Embryonic facial prominence (tissue), 1 donor: ENCODE data around the gene POC1A.

ENCODE experiments used
- DNase-seq: peaks from one replicate; pipeline ENCODE4 v3.0.0-alpha.2; 2016; ENCODE audit errors: extremely low spot score

Gene POC1A

DNA sequence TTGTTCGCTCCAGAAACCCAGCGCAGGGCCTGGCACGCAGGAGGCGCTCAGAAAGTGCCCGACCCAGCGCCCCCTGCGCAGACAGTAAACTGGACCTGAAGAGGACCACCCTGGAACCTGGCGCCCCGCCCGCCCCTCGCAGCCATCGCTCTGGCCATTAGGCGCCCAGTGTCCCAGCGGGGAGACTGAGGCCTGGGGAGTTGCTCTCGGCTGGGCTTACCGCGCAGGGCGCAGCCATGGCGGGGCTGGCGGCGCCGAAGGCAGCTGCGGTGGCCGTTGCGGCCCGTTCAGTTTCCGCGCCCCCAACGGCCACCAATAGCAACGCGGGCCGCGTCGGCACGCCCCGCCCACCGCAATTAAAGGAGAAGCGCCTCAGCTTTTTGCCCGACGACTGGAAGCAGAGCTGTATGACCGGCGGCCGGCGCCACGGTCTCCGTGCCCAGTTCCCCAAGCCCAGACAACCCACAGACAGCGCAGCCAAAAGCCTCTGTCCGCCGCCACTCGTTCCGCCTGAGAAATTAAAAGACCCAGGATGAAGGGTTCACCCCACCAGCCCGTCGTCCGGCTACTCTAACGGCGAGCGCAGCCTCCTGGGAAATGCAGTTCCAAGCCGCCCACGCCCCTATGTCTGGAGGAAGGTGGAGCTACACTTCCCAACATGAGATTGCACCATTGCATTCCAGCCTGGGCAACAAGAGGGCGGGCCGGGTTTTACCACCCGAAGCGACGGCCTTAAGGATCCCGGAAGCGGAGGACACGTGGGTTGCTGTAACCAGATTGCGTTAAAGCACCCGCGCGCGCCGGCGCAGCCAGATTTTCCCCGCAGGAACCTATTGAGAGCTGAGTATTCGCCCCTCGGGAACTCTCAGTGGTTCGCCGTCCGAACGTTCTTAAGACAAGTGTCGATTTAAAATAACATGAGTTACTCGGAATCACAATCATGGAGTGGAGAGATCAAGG lies at the start of gene POC1A:
Gene POC1A (minus strand): TSS at position 289 of the 960 bp plus-strand sequence. CDS start 51 bp downstream, at position 238.
- DNase-seq = peak; percentile 84

DNA sequence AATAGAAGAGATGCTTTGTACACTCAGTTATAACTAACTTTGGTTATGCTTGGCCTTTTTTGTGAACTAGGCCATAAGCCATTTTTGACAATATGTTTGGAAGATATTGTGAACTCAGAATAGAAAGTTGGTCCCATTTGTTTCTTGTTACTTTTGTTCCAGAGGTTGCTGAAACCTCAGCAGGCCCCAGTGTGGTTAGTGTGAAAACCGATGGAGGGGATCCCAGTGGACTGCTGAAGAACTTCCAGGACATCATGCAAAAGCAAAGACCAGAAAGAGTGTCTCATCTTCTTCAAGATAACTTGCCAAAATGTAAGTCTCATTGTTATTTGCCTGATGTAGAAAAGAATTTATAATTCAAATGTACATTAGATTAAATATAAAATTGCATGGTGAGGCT lies 49.5 kb upstream of the POC1A start:
- no peak for DNase-seq

DNA sequence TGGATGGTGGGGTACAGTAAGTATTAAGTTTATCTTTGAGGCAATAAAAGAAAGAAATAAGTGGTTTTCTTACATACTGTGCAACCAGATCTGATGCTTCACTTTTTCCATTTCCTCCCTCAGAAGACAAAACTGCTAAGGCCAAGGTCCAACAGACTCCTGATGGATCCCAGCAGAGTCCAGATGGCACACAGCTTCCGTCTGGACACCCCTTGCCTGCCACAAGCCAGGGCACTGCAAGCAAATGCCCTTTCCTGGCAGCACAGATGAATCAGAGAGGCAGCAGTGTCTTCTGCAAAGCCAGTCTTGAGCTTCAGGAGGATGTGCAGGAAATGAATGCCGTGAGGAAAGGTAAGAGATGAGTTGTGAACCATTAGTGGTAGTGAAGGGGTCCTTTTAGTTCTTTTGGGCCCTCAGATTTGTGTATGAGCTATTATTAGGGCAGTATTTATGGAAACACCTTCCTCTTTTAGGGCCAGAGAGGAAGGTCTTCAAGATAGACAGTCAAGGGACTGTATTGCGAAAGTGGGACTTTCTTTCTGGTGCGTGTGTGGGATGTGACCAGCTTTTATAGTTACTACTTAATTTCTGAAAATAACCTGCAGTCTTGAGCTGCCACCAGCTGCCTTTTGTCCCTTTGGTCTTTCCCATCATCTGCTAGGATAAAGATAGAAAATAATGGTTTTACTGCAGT lies 48.3 kb upstream of the POC1A start:
- DNase-seq = no peak

DNA sequence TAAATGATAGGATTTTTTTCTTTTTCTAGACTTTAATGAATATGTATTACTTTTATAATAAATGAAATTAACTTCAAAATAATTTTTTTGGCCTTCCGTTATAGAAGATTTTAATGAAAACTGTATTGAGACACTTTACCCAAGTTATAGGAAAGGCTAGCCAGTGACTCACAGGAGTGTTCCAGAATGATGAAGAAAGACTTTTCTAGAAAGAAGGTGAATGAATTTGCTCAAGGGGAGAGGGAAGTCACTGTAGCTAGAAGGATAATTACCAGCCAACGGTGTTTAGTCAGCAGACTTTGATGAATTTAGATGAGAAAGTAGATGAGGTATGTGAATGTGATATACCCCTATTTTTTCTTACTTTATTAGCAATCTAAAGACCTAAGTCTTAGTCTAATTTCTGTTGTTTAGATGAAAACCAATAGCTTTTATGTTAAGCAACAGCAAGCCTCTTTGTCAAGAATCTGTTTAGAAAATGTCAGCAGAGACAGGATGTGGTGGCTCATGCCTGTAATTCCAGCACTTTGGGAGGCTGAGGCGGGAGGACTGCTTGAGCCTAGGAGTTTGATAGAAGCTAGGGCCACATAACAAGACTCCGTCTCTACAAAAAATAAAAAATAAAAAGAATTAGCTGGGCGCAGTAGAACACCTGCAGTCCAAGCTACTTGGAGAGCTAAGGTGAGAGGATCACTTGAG lies 46.9 kb upstream of the POC1A start:
- DNase-seq = no peak

DNA sequence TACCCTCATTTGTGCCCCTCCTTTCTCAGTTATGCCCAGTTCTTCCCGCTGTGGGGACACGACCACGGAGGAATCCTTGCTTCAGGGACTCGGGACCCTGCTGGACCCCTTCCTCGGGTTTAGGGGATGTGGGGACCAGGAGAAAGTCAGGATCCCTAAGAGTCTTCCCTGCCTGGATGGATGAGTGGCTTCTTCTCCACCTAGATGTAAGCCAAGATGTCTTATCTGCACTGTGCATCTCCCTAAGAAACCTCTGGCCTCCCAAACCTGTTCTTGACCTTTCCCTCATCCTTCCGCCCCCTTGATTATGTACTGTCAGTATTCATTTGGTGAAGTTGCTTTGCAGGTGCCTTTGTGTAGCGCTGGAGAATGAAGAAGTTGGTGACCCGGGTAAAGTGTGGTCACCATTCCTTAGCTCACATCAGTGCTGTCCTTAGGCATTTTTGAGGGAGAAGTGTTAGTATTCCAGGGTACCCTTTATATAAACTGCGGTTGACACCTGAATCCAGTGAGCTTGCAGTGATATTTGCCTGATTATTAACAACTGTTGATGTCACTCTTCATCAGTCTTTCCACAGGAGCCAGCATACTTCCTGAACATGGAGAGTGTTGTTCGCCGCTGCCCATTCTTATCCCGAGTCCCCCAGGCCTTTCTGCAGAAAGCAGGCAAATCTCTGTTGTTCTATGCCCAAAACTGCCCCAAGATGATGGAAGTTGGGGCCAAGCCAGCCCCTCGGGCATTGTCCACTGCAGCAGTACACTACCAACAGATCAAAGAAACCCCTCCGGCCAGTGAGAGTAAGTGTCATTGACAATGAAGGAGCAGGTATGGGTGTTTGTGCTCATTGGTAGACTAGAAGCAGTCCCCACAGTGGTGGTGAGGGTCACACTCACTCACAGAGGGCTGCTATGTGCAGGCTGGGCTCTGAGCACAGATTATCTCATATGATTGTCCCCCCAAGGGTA lies 44.7 kb upstream of the POC1A start:
- no peak for DNase-seq

DNA sequence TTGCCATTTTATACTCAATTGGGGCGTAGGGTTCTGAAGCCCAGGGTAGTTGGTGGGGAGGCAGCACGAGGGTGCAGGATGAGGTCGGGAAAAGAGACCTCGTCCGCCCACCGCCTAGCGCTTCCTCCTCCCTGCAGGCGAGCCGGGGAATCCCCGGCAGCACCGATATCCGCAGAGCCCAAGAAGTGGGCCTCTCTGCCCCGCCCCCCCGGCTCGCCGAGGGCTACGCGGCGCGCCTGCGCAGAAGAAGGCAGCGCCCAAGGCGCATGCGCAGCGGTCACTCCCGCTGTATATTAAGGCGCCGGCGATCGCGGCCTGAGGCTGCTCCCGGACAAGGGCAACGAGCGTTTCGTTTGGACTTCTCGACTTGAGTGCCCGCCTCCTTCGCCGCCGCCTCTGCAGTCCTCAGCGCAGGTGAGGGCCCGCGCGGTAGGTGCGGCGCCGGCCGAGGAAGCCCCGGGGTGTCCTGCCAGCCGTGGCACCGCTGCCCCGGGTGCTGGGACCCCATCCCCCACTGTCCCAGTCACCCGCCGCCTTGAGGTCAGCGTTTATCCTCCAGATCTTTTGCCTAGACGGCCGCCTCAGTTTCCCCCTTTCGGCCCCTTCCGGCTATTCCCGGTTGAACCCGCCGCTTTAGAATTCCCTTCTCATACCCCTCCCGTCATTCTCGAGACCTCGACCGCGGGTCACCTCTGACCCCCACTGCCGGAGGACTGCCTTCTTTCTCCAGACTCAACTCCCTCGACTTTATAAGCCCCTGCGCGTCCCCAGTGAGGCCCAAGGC lies 43.8 kb upstream of the POC1A start, which contains the start of gene ALAS1:
Gene ALAS1 (plus strand): TSS at position 319 of the 784 bp plus-strand sequence. CDS start 1,082 bp downstream, outside the sequence.
- peak; percentile 77 for DNase-seq

DNA sequence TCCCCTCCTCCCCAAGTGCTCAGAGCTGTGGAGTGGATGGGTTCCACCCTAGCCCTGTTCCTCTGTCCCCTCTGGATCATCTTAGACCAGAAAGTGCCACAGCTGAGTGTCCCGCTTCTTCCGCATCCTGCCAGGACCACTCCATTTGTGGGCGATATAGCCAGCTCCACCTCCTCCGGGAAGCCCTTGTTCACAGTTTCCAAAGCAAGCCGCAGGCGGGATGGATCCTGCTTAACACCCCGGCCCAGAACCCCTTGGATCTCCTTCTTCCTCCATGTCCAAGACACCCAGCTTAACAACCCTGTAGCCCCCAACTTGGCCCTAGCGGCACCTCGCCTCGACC lies 43.2 kb upstream of the POC1A start:
- DNase-seq = no peak

DNA sequence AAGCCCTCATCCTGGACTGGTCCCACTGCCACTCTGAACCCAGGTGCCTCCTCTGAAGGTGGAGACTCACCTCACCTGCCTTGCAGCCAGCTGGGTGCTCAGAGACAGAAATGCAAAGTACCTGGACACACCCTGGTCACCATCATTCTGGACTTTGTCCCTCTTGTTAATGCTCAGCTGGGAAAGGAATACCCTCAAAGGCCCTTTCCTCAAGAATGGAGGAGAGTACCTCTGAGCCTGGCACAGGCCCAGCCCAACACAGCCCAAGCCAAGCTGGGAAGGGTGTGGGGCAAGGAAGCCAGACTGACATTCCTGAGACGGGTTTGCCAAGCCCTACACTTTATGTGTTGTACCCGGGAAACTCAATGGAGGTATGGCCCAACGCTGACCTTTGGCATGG lies 42.8 kb upstream of the POC1A start:
- no peak for DNase-seq

DNA sequence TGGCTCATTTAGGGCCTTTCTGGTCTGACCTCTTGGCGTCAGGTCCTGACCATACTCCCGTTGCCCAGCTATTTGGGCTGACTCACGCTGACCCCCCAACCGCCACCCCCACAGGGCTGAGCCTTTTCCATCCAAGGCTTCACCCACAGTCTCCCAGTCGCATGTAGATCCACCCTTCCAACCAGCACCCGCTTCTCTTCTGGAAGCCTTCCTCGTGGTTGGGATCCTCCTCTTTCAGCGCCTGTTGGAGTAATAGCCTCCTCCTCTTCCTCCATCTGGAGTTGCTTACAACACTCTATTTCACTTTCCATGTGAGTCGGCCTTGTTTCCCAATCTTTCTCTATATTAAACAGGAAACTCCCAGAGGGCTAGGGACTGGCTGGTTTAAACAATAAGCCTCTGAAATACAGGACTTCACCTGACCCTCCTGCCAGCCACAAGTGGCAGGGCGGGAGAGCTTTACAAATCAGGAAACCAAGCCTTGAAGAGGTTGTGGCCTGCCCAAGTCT lies 41.7 kb upstream of the POC1A start:
- no peak for DNase-seq

DNA sequence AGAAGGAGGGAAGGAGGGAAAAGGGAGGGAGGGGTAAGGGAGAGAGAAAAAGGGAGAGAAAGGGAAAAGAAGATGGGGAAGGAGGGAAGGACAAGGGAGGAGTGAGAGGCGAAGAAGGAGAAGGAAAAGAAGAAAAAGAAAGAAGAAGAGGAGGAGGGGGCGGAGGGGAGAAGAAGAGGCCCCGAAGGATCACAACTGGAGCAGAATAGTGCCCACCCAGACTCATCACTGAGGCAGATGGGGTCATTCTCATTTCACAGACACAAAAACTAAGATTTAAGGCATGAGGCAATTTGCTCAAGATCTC lies 41.0 kb upstream of the POC1A start:
- no peak for DNase-seq

DNA sequence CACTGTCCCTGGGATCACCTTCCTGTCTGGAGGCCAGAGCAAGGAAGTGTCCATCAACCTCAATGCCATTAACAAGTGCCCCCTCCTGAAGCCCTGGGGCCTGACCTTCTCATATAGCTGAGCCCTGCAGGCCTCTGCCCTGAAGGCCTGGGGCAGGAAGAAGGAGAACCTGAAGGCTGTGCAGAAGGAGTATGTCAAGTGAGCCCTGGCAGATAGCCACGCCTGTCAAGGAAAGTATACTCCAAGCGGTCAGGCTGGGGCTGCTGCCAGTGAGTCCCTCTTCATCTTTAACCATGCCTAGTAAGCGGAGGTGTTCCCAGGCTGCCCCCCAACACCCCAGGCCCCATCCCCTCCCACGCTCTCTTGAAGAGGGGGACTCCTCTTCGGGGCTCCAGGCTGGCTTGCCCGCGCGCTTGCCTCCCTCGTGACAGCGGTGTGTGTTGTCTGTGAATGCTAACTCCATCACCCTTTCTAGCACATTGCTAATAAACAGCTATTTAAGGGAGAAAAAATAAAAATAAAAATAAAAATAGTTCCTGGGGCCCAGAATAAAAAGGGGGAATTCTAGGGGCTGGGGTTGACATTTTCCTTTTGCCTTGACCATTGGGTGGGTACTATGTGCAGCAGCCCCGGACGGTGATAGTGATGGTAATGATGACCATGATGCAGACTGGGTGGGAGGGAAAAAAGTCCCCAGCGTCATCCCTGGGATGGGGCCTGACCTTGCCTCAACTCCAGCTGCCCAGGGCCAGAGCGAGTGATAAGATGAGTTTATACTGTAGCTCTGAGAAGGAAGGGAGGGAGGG lies 40.5 kb upstream of the POC1A start:
- no peak for DNase-seq

DNA sequence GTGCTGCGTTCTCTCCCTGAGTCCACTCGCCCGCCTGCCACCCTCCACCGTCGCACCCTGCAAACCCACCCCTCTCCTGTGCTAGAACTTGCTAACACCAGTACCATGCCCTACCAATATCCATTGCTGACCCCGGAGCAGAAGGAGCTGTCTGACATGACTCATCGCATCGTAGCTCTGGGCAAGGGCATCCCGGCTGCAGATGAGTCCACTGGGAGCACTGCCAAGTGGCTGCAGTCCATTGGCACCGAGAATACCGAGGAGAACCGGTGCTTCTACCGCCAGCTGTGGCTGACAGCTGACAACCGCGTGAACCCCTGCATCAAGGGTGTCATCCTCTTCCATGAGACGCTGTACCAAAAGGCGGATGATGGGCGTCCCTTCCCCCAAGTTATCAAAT lies 38.8 kb upstream of the POC1A start:
- DNase-seq = no peak

DNA sequence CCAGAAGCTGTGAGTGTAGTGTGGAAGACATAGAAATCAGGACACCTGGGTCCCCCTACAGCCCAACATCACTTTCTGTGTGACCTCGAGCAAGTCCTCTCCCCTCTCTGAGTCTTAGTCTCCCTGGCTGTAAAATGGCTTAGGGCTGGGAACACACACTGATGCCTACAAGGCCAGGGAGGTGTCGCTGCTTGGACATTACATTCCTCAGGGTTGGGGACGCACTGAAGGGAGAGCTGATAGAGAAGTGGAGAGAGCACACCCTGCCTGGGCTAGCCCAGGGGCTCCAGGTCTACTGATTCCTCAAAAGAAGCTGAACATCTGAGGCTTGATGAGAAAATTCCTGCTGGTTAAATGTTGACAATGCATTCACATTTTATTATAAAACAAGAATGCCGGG lies 37.4 kb upstream of the POC1A start:
- DNase-seq = no peak

DNA sequence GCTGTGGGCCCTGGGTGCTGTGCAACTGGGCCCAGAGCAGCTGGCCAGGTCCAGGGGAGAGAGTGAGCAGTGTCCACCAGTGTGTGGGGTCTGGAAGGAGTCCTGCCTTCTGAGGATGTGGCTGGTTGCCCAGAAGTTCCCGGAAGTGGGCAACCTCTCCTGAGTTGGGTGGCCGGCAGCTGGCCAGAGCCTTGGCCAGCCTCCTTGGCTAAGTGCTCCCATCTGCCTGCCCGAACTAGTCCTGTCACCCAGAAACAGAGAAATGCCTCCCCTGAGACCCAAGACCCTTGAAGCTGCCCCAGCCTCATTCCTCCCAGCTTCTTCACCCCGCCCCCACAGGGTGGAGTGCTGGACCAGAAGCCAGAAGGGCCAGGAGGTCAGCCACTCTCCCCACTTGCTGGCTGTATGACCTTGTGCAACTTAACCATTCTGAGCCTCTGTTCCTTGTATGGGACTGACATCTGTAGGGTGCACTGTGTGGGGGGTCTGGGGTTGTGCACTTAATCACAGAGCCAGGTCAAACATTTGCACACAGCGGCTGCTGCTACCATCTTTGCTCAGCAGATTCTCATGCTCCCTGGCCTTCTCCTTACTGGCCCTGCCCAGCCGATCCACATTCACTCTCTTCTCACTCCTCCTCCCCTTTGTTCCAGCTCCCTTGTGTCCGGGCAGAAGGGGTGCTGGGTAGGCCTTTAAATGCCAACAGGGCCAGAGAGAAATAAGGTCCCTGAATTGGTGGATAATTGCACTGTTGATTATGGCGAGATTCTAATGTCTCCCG lies 36.3 kb upstream of the POC1A start:
- no peak for DNase-seq

DNA sequence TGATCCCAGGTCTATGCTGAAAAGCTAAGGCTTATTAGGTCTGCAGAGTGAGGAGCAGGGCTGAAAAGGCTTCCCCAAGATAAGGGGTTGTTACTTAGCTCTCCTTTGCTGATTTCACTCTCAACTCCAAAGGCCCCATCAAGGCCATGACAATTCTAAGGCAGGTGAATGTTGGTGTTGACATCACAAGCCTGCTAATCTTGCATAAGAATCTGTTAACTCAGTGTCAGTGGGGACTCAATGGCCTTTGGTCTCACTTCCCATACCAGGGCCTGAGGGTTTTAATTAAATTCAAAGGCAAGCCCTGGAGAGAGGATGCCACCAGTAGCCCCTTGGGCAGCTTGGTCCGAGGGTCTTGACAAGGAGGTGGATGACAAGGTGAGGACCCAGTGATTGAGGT lies 34.3 kb upstream of the POC1A start:
- no peak for DNase-seq

DNA sequence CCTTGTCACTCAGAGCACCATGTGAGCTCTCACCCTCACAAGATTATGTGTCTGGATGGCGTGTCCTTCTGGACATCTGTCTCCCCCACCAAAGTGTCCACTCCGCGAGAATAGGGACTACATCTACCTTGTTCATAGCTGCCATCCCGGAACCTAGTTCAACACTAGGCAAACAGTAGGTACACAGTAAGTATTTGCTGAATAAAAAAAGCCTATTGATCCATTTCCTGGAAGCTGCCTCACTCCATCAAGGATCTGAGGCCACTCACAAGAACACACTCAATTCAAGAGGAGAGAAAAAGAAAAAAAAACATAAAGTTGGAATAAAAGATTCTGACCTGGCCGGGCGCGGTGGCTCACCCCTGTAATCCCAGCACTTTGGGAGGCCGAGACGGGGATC lies 32.5 kb upstream of the POC1A start:
- no peak for DNase-seq

DNA sequence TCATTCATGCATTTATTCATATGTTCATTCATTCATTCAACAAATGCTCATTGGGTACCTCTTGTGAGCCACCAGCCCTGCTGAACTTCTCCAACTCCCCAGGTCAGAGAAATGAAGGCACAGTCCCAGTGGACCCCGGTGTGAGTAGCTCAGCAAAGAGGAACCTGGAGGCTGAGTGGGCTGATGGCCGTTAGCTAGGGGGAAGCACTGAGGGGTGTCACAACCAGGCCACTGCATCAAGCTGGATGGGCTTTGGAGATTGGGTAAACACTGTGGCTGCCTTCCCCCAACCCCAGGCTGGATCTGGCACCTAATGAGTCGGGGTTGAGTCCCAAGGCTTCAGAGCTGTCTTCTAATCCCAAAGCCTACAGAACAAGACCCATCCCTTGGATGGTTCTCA lies 31.6 kb upstream of the POC1A start:
- no peak for DNase-seq

DNA sequence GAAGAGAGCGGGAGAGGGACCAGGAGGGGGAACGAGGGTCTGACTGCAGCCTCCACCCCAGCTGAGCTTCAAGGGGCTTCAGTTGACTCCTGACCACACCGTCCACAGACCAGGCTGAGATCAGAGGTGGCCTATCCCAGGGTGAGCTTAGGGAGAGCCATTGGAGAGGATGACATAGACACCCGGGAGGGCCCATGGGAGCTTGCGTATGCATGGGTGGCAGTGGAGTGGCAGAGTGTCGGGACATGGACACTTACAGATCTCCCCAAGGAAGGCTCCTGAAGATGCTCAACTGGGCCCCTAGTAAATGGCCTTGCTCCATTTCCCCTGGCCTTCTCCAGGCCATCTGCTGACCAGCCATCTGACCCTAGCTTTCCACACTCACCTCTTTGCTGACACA lies 31.1 kb upstream of the POC1A start:
- no peak for DNase-seq

DNA sequence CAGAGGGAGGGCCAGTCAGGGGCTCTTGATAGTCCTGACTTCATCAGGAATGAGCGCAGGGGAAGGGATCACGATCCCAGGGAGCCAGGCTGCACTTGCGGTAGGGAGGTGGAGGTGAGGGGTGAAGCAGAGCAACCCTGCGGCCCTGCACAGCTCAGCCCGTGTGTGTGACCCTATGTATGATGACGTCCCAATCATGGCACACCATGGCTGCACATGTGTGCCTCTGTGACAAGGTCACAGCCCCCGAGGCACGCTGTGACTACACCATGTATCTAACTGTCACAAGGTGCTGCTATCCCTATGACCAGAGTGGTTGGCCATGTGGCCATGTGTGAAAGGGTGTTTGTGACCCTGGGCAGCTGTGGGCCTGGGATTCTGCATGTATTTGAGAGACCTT lies 30.5 kb upstream of the POC1A start:
- no peak for DNase-seq
